ENCODE results near the gene ATG2A. TPM values are rescaled to one million over a fixed set of nuclear protein-coding genes. Genes with fewer than 3 reads are reported as not detected.

The ATG2A gene
- total RNA-seq, 1 experiment from 2014 or later = 28.8 TPM

DNA sequence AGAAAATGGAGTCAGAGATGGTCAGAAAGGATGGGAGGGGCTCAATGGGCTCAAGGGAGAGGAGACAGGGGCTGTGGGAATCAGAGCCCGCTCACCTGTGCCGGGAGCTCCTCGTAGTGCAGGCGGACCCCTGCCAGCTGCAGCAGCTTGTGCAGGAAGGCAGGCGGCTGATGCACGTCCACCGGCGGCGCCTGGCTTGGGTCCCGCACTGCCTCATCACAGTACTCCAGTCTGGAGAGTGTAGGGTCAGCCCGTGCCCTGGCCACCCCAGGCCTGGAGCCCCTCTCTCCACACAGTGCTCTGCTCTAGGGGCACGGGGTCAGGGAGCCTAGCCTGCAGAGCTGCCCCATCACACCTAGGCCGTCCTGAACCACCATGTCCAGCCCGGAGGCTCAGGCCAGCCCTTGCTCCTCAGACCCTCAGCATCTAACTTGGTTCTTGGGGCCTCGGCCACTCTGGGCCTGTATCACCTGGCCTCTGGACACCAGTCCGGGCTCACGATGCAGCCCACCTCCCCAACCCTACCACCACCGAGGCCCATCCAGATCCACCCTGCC, 3.8 kb downstream of the ATG2A start:
- DNase-seq (ENCODE audit: low read depth, low spot score) = no peak
- ChIA-PET CTCF (no interaction called here), POLR2A (no interaction called here)
- Histone ChIP-seq H3K9me3 (ENCODE audit: control insufficient read depth, insufficient read depth, low read depth, low read length) (no peaks in the 10 kb centered on the region), H3K27ac (ENCODE audit: low read length) (no peak overlapping the region), H3K4me3 (ENCODE audit: low read depth in 2 of 2, low read length in 2 of 2) (no peak overlapping the region), H3K36me3 (ENCODE audit: control insufficient read depth, insufficient read depth, low read length) (peaks cover 3% of the 10 kb centered on the region; the same call in 1 of the 2 replicates), H3K4me1 (ENCODE audit: control insufficient read depth, insufficient read depth, low read length) (peaks cover 19% of the 10 kb centered on the region), H3K27me3 (ENCODE audit: control insufficient read depth, insufficient read depth, low read length) (no peaks in the 10 kb centered on the region)
- TF ChIP-seq, protein P1, sequence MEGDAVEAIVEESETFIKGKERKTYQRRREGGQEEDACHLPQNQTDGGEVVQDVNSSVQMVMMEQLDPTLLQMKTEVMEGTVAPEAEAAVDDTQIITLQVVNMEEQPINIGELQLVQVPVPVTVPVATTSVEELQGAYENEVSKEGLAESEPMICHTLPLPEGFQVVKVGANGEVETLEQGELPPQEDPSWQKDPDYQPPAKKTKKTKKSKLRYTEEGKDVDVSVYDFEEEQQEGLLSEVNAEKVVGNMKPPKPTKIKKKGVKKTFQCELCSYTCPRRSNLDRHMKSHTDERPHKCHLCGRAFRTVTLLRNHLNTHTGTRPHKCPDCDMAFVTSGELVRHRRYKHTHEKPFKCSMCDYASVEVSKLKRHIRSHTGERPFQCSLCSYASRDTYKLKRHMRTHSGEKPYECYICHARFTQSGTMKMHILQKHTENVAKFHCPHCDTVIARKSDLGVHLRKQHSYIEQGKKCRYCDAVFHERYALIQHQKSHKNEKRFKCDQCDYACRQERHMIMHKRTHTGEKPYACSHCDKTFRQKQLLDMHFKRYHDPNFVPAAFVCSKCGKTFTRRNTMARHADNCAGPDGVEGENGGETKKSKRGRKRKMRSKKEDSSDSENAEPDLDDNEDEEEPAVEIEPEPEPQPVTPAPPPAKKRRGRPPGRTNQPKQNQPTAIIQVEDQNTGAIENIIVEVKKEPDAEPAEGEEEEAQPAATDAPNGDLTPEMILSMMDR (IDR thresholded peaks at IDR 0.05) = no peak
- BruUV-seq (replicated peaks) = no TSS peak
- in situ Hi-C loops (cut with HindIII; ENCODE audit: low pct_unique_long_range_greater_than_20kb, low sequenced_read_pairs) = no loop called here
- intact Hi-C loops (cut with micrococcal nuclease; ENCODE audit: unreplicated experiment) = no loop called here
- no peak for ATAC-seq

DNA sequence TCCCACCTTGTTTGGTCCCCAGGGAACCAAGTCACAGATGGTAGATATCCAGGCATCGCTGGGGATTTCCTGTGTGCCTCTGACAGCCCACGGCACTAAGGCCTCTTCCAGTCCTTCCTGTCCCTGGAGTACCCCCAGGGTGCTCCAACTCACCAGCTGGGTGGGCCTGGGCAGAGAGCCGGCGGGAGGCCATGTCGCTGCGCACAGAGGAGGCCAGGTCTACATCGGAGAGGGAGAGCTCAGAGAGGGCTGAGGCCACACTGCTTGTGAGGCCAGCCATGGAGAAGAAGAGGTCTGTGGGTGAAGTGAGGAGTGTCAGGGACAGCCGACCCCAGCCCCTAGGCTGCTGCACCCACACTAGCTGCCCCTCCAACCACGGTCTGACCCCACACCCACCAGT, 5.3 kb downstream of the ATG2A start:
- Histone ChIP-seq H3K27me3 (ENCODE audit: control insufficient read depth, insufficient read depth, low read length) (no peaks in the 10 kb centered on the region), H3K36me3 (ENCODE audit: control insufficient read depth, insufficient read depth, low read length) (peaks cover 5% of the 10 kb centered on the region; the same call in 1 of the 2 replicates), H3K27ac (ENCODE audit: low read length) (no peak overlapping the region), H3K9me3 (ENCODE audit: control insufficient read depth, insufficient read depth, low read depth, low read length) (no peaks in the 10 kb centered on the region), H3K4me3 (ENCODE audit: low read depth in 2 of 2, low read length in 2 of 2) (no peak overlapping the region), H3K4me1 (ENCODE audit: control insufficient read depth, insufficient read depth, low read length) (peaks cover 12% of the 10 kb centered on the region; the same call in 1 of the 2 replicates)
- ChIA-PET POLR2A (interaction anchor here (1.0 kb wide), 1 partner anchor 11 kb away, joined by 3 read pairs; no protein-coding TSS in a partner anchor), CTCF (no interaction called here)
- intact Hi-C loops (cut with micrococcal nuclease; ENCODE audit: unreplicated experiment) = no loop called here
- TF ChIP-seq, protein P1 (IDR thresholded peaks at IDR 0.05) = no peak
- TF ChIP-seq REST (IDR thresholded peaks at IDR 0.05; ENCODE audit: insufficient read depth in 1 of 2, low read depth in 2 of 2, low read length in 1 of 2) = no peak
- TF ChIP-seq POLR2AphosphoS5 (IDR thresholded peaks at IDR 0.05; ENCODE audit: low read depth, low read length) = no peak
- no peak for TF ChIP-seq TCF7L2 (IDR thresholded peaks at IDR 0.05; ENCODE audit: low read depth, low read length)
- TF ChIP-seq SIN3A (IDR thresholded peaks at IDR 0.05; ENCODE audit: borderline replicate concordance, insufficient read depth, low read depth, low read length) = no peak
- ATAC-seq (no peak), DNase-seq (ENCODE audit: low read depth, low spot score) (no peak)
- BruUV-seq (replicated peaks) = no TSS peak
- in situ Hi-C loops (cut with HindIII; ENCODE audit: low pct_unique_long_range_greater_than_20kb, low sequenced_read_pairs) = no loop called here

Measured in Panc1 (cell line).